HG03565 (cell line): ENCODE results near the gene HIPK4.
"Not testable (repeated sequence)": the region's sequence is repeated elsewhere in the genome, so short reads cannot be mapped to it uniquely, and the experiment has no call there.

Experiments used
- ATAC-seq: cut with Tn5 transposase; IDR thresholded peaks from one replicate; pipeline ENCODE4 v1.9.1; 2021; ENCODE audit warnings: mild to moderate bottlenecking, moderate library complexity; ENCODE audit not compliant: unreplicated experiment

The HIPK4 gene

DNA sequence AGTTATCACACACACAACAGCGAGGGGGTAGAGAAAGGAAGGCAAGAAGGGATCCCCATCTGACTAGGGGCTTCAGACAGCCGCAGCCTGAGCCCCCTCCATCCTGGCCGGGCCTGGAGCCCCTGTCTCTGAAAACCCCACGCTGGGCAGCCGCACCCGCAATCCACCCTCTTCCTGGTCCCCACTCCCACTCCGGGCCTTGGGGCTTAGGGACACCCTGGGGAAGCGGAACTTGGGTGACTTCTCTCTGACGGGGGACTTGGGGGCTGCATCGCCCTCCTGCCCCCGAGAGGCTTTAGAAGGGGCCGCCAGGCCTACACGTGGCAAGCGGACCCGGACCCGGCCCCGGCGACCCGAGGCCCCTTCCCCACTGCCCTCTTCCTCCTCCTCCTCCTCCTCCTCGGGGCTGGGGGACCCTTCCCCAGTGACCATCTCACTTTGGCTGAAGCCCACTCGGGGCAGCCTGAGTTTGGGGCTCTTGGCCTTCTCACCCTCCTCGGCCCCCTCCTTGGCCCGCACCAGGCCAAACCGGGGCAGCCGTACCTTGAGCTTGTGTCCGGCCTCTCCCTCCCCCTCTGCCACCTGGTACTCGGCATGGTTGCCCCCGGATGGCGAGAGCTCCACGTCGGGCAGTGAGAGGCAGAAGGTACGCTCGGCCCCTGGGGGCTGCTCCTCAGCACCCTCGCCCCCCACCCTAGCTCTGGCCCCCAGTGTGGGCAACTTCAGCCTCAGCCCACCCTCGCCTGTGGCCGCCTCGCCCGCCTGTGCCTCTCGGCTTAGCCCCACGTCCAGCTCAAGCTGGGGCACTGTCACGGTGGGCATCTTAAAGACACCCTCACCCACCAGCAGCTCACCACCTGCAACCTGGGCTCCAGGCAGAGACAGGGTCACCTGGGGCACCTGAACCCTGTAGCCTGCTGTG lies 4.2 kb upstream of the HIPK4 start:
- ATAC-seq: no peak

- ATAC-seq: no peak
Measured at GRCh38 chr19:40392894-40393517, 3.0 kb upstream of the HIPK4 start.

DNA sequence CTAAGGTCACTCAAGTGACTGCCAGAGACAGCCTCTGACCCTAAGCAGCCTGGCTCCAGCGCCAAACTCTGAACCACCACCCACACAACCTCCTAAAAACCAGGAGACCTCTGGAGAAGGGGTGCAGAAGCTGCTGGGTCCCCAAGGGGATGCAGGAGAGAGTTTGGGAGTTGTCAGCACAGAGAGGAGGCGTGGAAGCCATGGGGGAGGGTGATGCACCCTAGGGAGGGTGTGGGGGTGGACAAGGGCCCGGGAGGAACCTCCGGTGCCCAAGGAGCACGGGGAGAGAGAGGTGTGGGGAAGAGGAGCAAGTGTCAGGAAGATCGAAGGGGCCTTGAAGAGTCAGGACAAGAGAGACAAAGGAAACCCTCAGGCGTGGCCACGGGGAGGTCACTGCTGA lies 2.1 kb upstream of the HIPK4 start:
- no peak for ATAC-seq

DNA sequence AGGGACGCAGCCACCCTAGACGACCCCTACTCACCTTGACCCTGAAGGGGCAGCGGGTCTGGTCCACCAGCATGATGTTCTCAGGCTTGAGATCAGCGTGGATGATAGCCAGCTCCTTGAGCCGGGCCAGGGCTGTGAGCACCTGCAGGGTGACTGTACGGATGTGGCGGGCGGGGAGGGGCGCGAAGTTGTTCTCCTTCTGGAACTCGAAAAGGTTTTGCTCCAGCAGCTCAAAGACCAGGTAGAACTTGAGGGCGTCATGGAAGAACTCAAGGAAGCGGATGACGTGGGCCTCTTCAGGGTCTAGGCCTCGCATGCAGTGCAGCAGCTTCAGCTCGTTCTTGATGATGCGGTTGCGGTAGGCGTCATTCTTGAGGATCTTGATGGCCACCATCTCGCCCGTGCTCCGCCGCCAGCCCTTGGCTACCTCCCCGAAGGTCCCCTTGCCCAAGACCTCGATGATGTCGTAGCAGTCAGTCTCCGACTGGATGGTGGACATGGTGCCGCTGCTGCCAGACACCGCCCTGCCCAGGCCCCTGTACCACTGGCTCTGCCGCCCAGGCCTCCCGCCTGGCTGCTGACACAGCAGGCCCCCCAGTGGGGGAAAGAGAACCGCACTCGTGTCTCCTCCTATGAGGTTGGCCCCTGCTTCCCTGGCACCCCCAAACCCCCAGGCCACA lies 437 bp downstream of the HIPK4 start:
- no peak for ATAC-seq

GRCh38 chr19:40388481-40388880 lies 1.5 kb downstream of the HIPK4 start:
- ATAC-seq: no peak

GRCh38 chr19:40387155-40387554 lies 2.8 kb downstream of the HIPK4 start:
- ATAC-seq: no peak

- no peak for ATAC-seq
Measured at GRCh38 chr19:40383668-40384248, 6.2 kb downstream of the HIPK4 start.

DNA sequence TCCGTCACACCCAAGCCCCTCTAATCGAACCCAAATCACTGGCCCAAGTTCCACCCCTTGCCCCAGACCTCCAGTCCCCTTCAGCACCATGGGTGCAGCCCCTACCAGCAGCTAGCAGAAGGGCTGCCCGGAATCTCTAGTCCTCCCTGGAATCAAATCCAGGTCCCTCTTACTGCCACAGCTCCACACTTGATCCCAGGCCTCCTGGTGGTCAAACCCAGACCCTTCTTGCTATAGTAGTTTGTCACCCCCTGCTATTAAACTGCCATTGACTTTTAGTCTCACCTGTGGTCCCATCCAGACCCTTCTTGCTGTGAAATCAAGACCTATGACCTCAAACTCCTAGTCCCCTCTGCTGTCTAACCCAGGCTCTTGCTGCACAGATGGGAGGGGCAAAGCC lies 8.7 kb downstream of the HIPK4 start:
- ATAC-seq: no peak

GRCh38 chr19:40380199-40381037 lies 9.6 kb downstream of the HIPK4 start:
- no peak for ATAC-seq

DNA sequence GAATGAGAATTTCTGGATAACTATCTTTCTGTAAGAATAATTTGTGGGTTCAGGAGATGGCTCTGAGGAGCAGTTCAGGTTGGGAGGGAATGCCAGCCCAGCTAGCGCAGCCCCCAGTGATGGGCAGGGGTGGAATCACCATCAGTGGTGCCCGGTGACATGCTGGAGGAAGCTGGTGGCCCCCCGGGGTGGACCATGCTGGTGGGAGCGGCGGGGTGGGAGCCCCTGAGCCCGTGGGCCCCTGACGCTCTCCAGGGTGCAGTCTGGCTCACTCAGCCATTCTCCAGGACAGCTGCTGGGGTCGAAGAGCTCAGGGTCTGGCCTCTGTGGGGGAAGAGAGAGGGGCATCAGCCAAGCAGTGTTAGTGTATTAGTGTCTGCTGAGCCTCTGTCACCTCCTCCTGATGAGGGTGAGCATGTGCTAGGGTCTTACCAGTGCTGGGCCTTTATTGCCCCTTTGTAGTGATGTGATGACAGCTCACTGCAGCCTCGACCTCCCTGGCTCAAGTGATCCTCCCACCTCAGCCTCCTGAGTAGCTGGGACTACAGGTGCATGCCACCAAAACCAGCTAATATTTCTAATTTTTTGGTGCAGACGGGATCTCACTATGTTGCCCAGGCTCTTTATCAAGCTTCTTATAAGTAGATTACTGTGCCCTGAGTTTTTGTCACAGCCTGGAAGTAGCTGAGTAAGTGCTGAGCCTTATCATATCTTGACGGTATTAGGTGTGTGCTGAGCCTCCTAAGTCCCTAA lies 10.4 kb downstream of the HIPK4 start:
- no peak for ATAC-seq

DNA sequence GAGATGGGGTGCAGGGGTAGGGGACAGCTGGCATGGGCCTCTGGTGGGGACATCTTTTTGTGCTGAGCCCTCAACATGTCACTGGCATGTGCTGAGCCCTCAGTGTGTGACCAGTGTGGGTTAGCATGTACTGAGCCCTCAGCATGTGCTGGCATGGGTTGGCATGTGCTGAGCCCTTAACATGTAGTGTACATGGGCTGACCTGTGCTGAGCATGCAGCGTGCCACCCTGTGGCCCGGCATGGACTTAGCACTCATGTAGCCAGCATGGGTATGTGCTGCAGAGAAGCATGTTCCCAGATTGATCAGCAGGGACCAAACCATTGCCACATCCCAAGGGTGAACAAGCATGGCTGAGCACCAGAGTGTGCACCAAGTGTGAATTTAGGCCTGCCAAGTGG lies 11.5 kb downstream of the HIPK4 start:
- no peak for ATAC-seq

DNA sequence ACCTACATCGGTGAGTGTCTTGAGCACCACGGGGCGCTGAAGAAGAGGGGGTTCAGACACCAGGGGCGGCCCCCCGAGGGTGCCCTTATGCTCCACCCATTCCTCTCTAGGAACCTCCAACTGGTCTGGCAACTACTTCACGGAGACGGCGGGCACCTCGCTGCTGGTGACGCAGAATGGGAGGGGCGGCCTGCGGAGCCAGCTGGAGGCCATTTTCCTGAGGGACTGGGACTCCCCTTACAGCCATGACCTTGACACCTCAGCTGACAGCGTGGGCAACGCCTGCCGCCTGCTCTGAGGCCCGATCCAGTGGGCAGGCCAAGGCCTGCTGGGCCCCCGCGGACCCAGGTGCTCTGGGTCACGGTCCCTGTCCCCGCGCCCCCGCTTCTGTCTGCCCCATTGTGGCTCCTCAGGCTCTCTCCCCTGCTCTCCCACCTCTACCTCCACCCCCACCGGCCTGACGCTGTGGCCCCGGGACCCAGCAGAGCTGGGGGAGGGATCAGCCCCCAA lies 12.1 kb downstream of the HIPK4 start:
- ATAC-seq: no peak

GRCh38 chr19:40376286-40376862 lies 13.6 kb downstream of the HIPK4 start:
- no peak for ATAC-seq

DNA sequence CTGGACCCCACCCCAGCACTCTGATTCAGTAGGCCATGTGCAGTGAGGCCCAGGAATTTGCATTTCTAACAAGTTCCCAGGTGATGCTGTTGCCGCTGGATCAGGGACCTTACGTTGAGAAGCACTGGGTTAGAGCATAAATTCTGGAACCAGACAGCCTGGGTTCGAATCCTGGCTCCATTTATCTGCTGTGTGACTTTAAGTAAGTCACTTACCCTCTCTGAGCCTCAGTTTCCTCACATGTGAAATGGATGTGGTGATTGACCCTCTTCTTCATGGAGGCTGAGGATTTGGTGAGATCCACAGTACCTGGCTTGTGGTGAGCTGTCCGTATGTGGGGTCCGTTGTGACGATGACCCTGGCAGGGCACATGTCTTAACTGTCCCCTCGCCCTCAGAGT lies 15.9 kb downstream of the HIPK4 start:
- ATAC-seq: no peak

DNA sequence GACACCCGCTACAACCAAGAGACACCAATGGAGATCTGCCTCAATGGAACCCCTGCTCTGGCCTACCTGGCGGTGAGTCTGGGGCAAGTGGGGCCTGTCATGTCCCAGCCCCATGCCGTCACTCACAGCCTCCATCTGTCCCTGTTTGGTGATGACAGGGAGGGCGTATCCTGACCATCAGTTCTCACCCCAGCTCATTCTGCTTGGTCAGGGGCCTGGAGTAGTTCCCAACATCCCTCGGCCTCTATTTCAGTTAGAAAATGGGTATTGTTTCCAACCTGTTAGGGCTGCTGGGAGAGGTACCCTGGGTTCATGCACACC lies 18.2 kb downstream of the HIPK4 start:
- ATAC-seq: no peak

- no peak for ATAC-seq
Measured at GRCh38 chr19:40370997-40371801, 18.8 kb downstream of the HIPK4 start.

DNA sequence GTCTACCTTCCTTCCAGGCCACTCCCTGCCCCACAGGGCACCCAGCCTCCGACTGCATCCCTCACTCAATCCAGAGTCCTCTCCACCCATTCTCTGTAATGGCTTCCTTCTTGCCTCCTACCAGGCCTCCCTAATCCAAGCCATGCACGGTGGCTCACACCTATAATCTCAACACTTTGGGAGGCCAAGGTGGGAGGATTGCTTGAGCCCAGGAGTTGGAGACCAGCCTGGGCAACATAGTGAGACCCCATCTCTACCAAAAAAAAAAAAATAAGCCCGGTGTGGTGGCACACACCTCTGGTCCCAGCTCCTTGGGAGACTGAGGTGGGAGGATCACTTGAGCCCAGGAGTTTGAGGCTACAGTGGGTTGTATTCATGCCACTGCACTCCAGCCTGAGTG lies 19.7 kb downstream of the HIPK4 start:
- not testable (repeated sequence) for ATAC-seq

- no peak for ATAC-seq
Measured at GRCh38 chr19:40369797-40370196, 20.2 kb downstream of the HIPK4 start.
